Measurements from ENCODE around the gene ZNF200.

ZNF200 gene

GRCh38 chr16:3195975-3196374 lies 39.0 kb downstream of the ZNF200 start:
- Histone ChIP-seq H3K4me3 (ENCODE audit: low read length, poor library complexity, severe bottlenecking) (no peak overlapping the region), H3F3A (ENCODE audit: low read depth) (no peaks in the 10 kb centered on the region), H3K27me3 (ENCODE audit: insufficient read depth, low read length, poor library complexity, severe bottlenecking) (no peaks in the 10 kb centered on the region), H3K9me2 (replicated peaks; ENCODE audit: low read depth, low read length) (no peaks in the 10 kb centered on the region), H3K9ac (ENCODE audit: low read depth, low read length, poor library complexity, severe bottlenecking) (no peak overlapping the region), H3K9me3 (ENCODE audit: insufficient read depth, low read depth, low read length) (no peaks in the 10 kb centered on the region), H3K4me2 (ENCODE audit: low read depth, low read length, poor library complexity, severe bottlenecking) (no peak overlapping the region), H3K36me3 (ENCODE audit: insufficient read depth, low read length) (no peaks in the 10 kb centered on the region), H2AFZ (ENCODE audit: low read length) (no peak overlapping the region), H4K20me1 (ENCODE audit: insufficient read depth, low read length, poor library complexity, severe bottlenecking) (no peaks in the 10 kb centered on the region), H3K79me2 (ENCODE audit: insufficient read depth, low read length) (no peaks in the 10 kb centered on the region), H3K4me1 (ENCODE audit: insufficient read depth, low read length, poor library complexity, severe bottlenecking) (no peaks in the 10 kb centered on the region)
- TF ChIP-seq CTCF (conservative IDR thresholded peaks at IDR 0.05; ENCODE audit: low read length), result no peak

GRCh38 chr16:3194792-3195191 lies 40.2 kb downstream of the ZNF200 start:
- Histone ChIP-seq H3K36me3 (ENCODE audit: insufficient read depth, low read length) (no peaks in the 10 kb centered on the region), H3F3A (ENCODE audit: low read depth) (no peaks in the 10 kb centered on the region), H3K4me1 (ENCODE audit: insufficient read depth, low read length, poor library complexity, severe bottlenecking) (no peaks in the 10 kb centered on the region), H3K79me2 (ENCODE audit: insufficient read depth, low read length) (no peaks in the 10 kb centered on the region), H3K4me2 (ENCODE audit: low read depth, low read length, poor library complexity, severe bottlenecking) (no peak overlapping the region), H3K9me3 (ENCODE audit: insufficient read depth, low read depth, low read length) (no peaks in the 10 kb centered on the region), H3K9me2 (replicated peaks; ENCODE audit: low read depth, low read length) (no peaks in the 10 kb centered on the region), H4K20me1 (ENCODE audit: insufficient read depth, low read length, poor library complexity, severe bottlenecking) (no peaks in the 10 kb centered on the region), H3K9ac (ENCODE audit: low read depth, low read length, poor library complexity, severe bottlenecking) (no peak overlapping the region), H2AFZ (ENCODE audit: low read length) (no peak overlapping the region), H3K27me3 (ENCODE audit: insufficient read depth, low read length, poor library complexity, severe bottlenecking) (no peaks in the 10 kb centered on the region), H3K4me3 (ENCODE audit: low read length, poor library complexity, severe bottlenecking) (no peak overlapping the region)
- TF ChIP-seq EZH2phosphoT487 (IDR thresholded peaks at IDR 0.05; ENCODE audit: borderline replicate concordance), result no peak
- TF ChIP-seq CTCF (conservative IDR thresholded peaks at IDR 0.05; ENCODE audit: low read length), result no peak

- H3K9me2 ChIP-seq (replicated peaks; ENCODE audit: low read depth, low read length), result no peaks in the 10 kb centered on the region
- no peaks in the 10 kb centered on the region for H3F3A ChIP-seq (ENCODE audit: low read depth)
- no peaks in the 10 kb centered on the region for H3K27me3 ChIP-seq (ENCODE audit: insufficient read depth, low read length, poor library complexity, severe bottlenecking)
- no peaks in the 10 kb centered on the region for H3K36me3 ChIP-seq (ENCODE audit: insufficient read depth, low read length)
- H3K4me2 ChIP-seq (ENCODE audit: low read depth, low read length, poor library complexity, severe bottlenecking), result no peak overlapping the region
- H4K20me1 ChIP-seq (ENCODE audit: insufficient read depth, low read length, poor library complexity, severe bottlenecking), result no peaks in the 10 kb centered on the region
- no peak overlapping the region for H3K4me3 ChIP-seq (ENCODE audit: low read length, poor library complexity, severe bottlenecking)
- no peaks in the 10 kb centered on the region for H3K79me2 ChIP-seq (ENCODE audit: insufficient read depth, low read length)
- TF ChIP-seq EZH2phosphoT487 (IDR thresholded peaks at IDR 0.05; ENCODE audit: borderline replicate concordance) (no peak), CTCF (conservative IDR thresholded peaks at IDR 0.05; ENCODE audit: low read length) (no peak)
- H3K9me3 ChIP-seq (ENCODE audit: insufficient read depth, low read depth, low read length), result no peaks in the 10 kb centered on the region
- no peak overlapping the region for H2AFZ ChIP-seq (ENCODE audit: low read length)
- H3K4me1 ChIP-seq (ENCODE audit: insufficient read depth, low read length, poor library complexity, severe bottlenecking), result no peaks in the 10 kb centered on the region
- H3K9ac ChIP-seq (ENCODE audit: low read depth, low read length, poor library complexity, severe bottlenecking), result no peak overlapping the region
Observed at GRCh38 chr16:3193221-3194212, 41.4 kb downstream of the ZNF200 start.
